Measurements from ENCODE around the gene OR4N5.

OR4N5 gene

GRCh38 chr14:20194101-20194500 is 55.5 kb downstream of the OR4N5 start:
- TF ChIP-seq CTCF (conservative IDR thresholded peaks at IDR 0.05; ENCODE audit: low read depth, low read length) = no peak
- no peak for DNase-seq (ENCODE audit: low read depth)
- H3K4me3 ChIP-seq (ENCODE audit: low read length) = no peak overlapping the region
